ENCODE data around the gene CACNA2D2.

CACNA2D2 gene

DNA sequence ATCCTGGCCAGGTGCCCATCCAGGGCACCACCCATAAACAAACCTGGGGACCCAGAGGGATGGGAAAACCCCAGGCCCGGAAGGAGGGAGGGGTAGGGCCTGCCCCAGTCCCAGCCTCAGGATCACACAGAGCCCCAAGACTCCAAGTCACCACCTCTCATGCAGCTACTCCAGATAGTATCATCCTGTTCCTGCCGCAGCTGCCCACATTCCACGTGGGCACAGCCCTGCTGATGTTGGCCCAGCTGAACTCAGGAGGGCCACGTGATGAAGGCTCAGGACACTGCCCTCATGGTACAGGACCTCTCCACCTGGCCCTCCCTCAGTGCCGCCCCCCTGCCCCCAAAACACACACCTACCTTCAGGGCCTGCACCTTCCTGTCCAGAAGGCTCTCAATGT, 69.5 kb downstream of the CACNA2D2 start:
- H3K9ac ChIP-seq (ENCODE audit: low read depth, low read length) = no peak overlapping the region
- H3K9me3 ChIP-seq (ENCODE audit: insufficient read depth, low read length, severe bottlenecking) = no peaks in the 10 kb centered on the region
- H3K4me1 ChIP-seq (ENCODE audit: insufficient read depth, low read length) = no peaks in the 10 kb centered on the region
- H4K20me1 ChIP-seq (ENCODE audit: insufficient read depth, low read length) = peaks cover 10% of the 10 kb centered on the region
- H3K79me2 ChIP-seq (ENCODE audit: insufficient read depth, low read length) = no peaks in the 10 kb centered on the region
- H3K36me3 ChIP-seq (ENCODE audit: insufficient read depth, low read length) = no peaks in the 10 kb centered on the region
- ATAC-seq (ENCODE audit: insufficient read depth, low read depth) (no peak), DNase-seq (no peak)
- H2AFZ ChIP-seq (ENCODE audit: low read depth, low read length) = no peak overlapping the region
- H3K4me2 ChIP-seq (ENCODE audit: insufficient read depth, low read length) = no peak overlapping the region
- no peak overlapping the region for H3K4me3 ChIP-seq (ENCODE audit: low read depth in 1 of 2, low read length in 2 of 2)
- no peak overlapping the region for H3K27ac ChIP-seq (ENCODE audit: low read length)
- no peak for TF ChIP-seq CTCF (IDR thresholded peaks at IDR 0.05; ENCODE audit: borderline replicate concordance, extremely low read depth, low read length, poor library complexity, severe bottlenecking)
- no peak for TF ChIP-seq EZH2 (IDR thresholded peaks at IDR 0.05; ENCODE audit: borderline replicate concordance, low read depth, low read length, severe bottlenecking)
- H3K27me3 ChIP-seq (ENCODE audit: insufficient read depth, low read length, poor library complexity) = peaks cover 9% of the 10 kb centered on the region

- peaks cover 7% of the 10 kb centered on the region; the same call in 1 of the 2 replicates for H4K20me1 ChIP-seq (ENCODE audit: insufficient read depth, low read length)
- H3K9me3 ChIP-seq (ENCODE audit: insufficient read depth, low read length, severe bottlenecking) = no peaks in the 10 kb centered on the region
- H2AFZ ChIP-seq (ENCODE audit: low read depth, low read length) = no peak overlapping the region
- DNase-seq = no peak
- H3K4me2 ChIP-seq (ENCODE audit: insufficient read depth, low read length) = no peak overlapping the region
- no peak for ATAC-seq (ENCODE audit: insufficient read depth, low read depth)
- H3K9ac ChIP-seq (ENCODE audit: low read depth, low read length) = no peak overlapping the region
- no peak overlapping the region for H3K4me3 ChIP-seq (ENCODE audit: low read depth in 1 of 2, low read length in 2 of 2)
- H3K4me1 ChIP-seq (ENCODE audit: insufficient read depth, low read length) = no peaks in the 10 kb centered on the region
- no peak for TF ChIP-seq EZH2 (IDR thresholded peaks at IDR 0.05; ENCODE audit: borderline replicate concordance, low read depth, low read length, severe bottlenecking)
- TF ChIP-seq CTCF (IDR thresholded peaks at IDR 0.05; ENCODE audit: borderline replicate concordance, extremely low read depth, low read length, poor library complexity, severe bottlenecking) = no peak
- peaks cover 4% of the 10 kb centered on the region for H3K27me3 ChIP-seq (ENCODE audit: insufficient read depth, low read length, poor library complexity)
- H3K27ac ChIP-seq (ENCODE audit: low read length) = no peak overlapping the region
- no peaks in the 10 kb centered on the region for H3K36me3 ChIP-seq (ENCODE audit: insufficient read depth, low read length)
- H3K79me2 ChIP-seq (ENCODE audit: insufficient read depth, low read length) = no peaks in the 10 kb centered on the region
Measured at GRCh38 chr3:50430950-50431435, 72.4 kb downstream of the CACNA2D2 start.

DNA sequence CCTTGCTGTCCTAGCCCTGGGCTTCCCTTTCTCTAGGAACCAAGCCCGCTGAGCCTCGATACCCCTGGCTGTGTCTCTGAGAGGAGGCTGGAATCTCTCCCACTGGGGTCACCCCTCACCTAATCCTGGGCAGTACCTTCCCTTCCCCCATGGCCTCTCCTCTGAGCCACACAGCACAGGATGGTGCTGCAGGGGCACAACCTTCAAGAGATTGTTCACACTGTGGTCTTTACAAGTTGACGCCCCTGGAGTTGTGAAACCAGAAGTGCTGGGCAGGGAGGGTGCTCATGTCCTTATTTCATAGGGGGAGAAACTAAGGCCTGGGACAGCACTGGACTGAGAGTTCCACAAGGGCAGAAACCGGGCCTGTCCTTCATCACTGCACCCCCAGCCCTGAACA, 73.2 kb downstream of the CACNA2D2 start:
- H2AFZ ChIP-seq (ENCODE audit: low read depth, low read length) = no peak overlapping the region
- peaks cover 4% of the 10 kb centered on the region for H3K27me3 ChIP-seq (ENCODE audit: insufficient read depth, low read length, poor library complexity)
- no peak for TF ChIP-seq CTCF (IDR thresholded peaks at IDR 0.05; ENCODE audit: borderline replicate concordance, extremely low read depth, low read length, poor library complexity, severe bottlenecking)
- no peak for TF ChIP-seq EZH2 (IDR thresholded peaks at IDR 0.05; ENCODE audit: borderline replicate concordance, low read depth, low read length, severe bottlenecking)
- H3K79me2 ChIP-seq (ENCODE audit: insufficient read depth, low read length) = no peaks in the 10 kb centered on the region
- no peaks in the 10 kb centered on the region for H3K4me1 ChIP-seq (ENCODE audit: insufficient read depth, low read length)
- H3K27ac ChIP-seq (ENCODE audit: low read length) = no peak overlapping the region
- no peak overlapping the region for H3K9ac ChIP-seq (ENCODE audit: low read depth, low read length)
- no peaks in the 10 kb centered on the region for H3K9me3 ChIP-seq (ENCODE audit: insufficient read depth, low read length, severe bottlenecking)
- H3K36me3 ChIP-seq (ENCODE audit: insufficient read depth, low read length) = no peaks in the 10 kb centered on the region
- ATAC-seq (ENCODE audit: insufficient read depth, low read depth) (no peak), DNase-seq (no peak)
- H3K4me3 ChIP-seq (ENCODE audit: low read depth in 1 of 2, low read length in 2 of 2) = no peak overlapping the region
- H4K20me1 ChIP-seq (ENCODE audit: insufficient read depth, low read length) = peaks cover 4% of the 10 kb centered on the region; the same call in 1 of the 2 replicates
- H3K4me2 ChIP-seq (ENCODE audit: insufficient read depth, low read length) = no peak overlapping the region

All from DND-41 (cell line).